Small intestine (tissue), 7 donors: ENCODE data around the gene PSMG3. TPM values are rescaled to one million over a fixed set of nuclear protein-coding genes. Genes with fewer than 3 reads are reported as not detected.

Source experiments
- DNase-seq, 2 donors: peaks; one replicate each; pipeline versions ENCODE4 v3.0.0 to v3.0.0-alpha.2; 2013
- FAIRE-seq: peaks from 2 replicates; lab custom pipeline; 2012; peaks lifted over from hg19 to GRCh38; lab: Jason Lieb, UNC
- H3K27ac ChIP-seq, 3 donors: one replicate each; pipeline ENCODE4 v1.5.1; 2013; ENCODE audit warnings: low read length in 2 of 3, mild to moderate bottlenecking in 2 of 3, control low read depth in 1 of 3, inconsistent platforms in 1 of 3, low read depth in 1 of 3, moderate library complexity in 1 of 3
- H3K27me3 ChIP-seq, 3 donors: one replicate each; pipeline ENCODE4 v1.6.1; 2013; ENCODE audit warnings: low read length in 3 of 3, inconsistent platforms in 1 of 3; ENCODE audit not compliant: control insufficient read depth in 3 of 3, insufficient read depth in 3 of 3
- H3K36me3 ChIP-seq, 3 donors: one replicate each; pipeline ENCODE4 v1.6.1; 2013; ENCODE audit warnings: low read length in 3 of 3, inconsistent platforms in 1 of 3, low read depth in 1 of 3, mild to moderate bottlenecking in 1 of 3, moderate library complexity in 1 of 3; ENCODE audit not compliant: control insufficient read depth in 3 of 3, insufficient read depth in 2 of 3
- H3K4me1 ChIP-seq, 3 donors: one replicate each; pipeline ENCODE4 v1.6.1; 2013; ENCODE audit warnings: low read length in 2 of 3, inconsistent platforms in 1 of 3, low read depth in 1 of 3, mild to moderate bottlenecking in 1 of 3, moderate library complexity in 1 of 3; ENCODE audit not compliant: control insufficient read depth in 3 of 3, insufficient read depth in 2 of 3
- H3K4me3 ChIP-seq, 3 donors: one replicate each; pipeline ENCODE4 v1.5.1; 2013; ENCODE audit warnings: low read length in 3 of 3, control low read depth in 1 of 3, inconsistent platforms in 1 of 3, low read depth in 1 of 3, mild to moderate bottlenecking in 1 of 3, moderate library complexity in 1 of 3
- H3K9me3 ChIP-seq, 2 donors: one replicate each; pipeline ENCODE4 v1.6.1; 2013; ENCODE audit warnings: low read depth in 1 of 2, low read length in 1 of 2; ENCODE audit not compliant: control insufficient read depth in 2 of 2, insufficient read depth in 1 of 2
- WGBS, 3 donors: extraction: QIAGEN DNeasy Blood & Tissue Kit; methylation state at CpG; one replicate each; pipeline ENCODE4 v1.1.7; 2013; 5-methylcytosine and 5-hydroxymethylcytosine counted together
- polyA plus RNA-seq, 4 donors: library from polyadenylated mRNA; stranded (reverse) in 3 of 4; unstranded in 1 of 4; fragments of 200-250 nt in 3 of 4; fragments of 120-200 nt in 1 of 4; gene quantifications; one replicate each; pipeline versions ENCODE4 v1.2.1 to v1.2.3, GENCODE V29; 2013
- donor health status: healthy with polysubstance abuse.
- donor health status: control.
- donor health status: control.
- donor health status: Bipolar disorder and iron deficiency.
- donor health status: healthy.

The PSMG3 gene
- polyA plus RNA-seq, 4 donors: 28.7 to 73.1 (median 69.8) TPM

DNA sequence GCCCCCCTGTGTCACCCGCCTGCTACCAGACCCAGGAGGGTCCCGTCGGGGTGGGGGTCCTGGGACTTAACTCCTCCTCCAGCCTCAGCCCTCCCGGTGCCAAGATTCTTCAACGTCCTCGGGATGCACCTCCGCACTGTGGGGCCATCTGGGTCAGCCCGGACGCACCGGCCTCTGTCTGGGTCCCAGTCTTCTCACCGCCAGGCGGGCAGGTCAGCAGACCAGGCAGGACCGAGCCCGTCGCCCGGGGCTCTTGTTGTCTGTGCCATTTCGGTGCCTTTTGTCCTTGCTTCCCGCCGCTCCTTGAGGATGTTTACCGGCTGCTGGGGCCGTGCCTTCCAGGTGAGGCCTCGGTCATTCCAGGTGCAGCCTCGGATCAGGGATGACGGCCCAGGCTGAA is 32.1 kb upstream of the PSMG3 start:
- DNase-seq (no peak), FAIRE-seq (no peak)
- Histone ChIP-seq H3K36me3 (no peaks in the 10 kb centered on the region), H3K27ac (no peak overlapping the region), H3K4me3 (no peak overlapping the region), H3K9me3 (no peaks in the 10 kb centered on the region), H3K4me1 (no peaks in the 10 kb centered on the region), H3K27me3 (peaks cover 0 to 5% (median 3%) of the 10 kb centered on the region in 3 donors)
- WGBS, 3 donors: 63 to 84% (median 70%) methylated on average over 24 of the region's 24 CpGs

DNA sequence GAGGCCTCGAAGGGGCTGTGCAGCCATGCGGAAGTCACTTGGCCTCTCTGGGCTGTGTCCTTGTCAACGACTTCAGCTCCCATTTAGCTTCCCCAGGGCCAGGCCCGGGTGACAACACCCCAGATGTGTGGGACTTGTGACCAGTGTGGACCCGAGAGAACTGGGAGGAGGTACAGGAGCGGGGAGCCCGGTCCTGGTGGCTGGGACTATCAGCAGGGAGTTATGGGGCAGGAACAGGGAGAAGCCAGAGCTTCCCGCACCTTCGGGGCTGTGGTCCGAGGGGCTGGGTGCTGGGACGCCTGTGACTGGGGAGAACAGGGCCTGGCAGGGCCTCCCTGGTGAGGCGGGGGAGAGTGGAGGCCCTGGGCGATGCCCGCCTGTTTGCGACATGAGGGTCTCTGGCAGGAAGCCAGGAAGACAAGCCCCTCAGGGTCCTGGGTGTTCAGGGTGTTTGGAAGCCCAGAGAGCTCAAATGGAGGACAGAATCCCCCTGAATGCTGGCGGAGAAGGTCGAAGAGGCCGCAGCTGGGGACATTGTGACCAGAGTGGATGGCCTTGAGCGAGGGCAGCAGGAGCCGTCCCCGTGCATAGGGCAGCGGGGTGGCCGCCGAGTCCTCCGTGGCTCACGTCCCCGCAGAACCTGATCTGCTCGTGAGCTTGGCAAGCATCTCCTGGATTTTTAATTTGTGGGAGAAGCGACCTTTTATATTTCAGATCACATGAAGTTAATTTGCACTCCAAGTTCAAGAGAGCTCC is 30.0 kb upstream of the PSMG3 start:
- H3K27me3 ChIP-seq: peaks cover 0 to 3% (median 0%) of the 10 kb centered on the region in 3 donors
- FAIRE-seq (no peak), DNase-seq (no peak)
- no peaks in the 10 kb centered on the region for H3K36me3 ChIP-seq
- no peak overlapping the region for H3K4me3 ChIP-seq
- no peaks in the 10 kb centered on the region for H3K9me3 ChIP-seq
- 75 to 86% (median 78%) methylated on average over 29 of the region's 29 CpGs for WGBS, 3 donors
- no peaks in the 10 kb centered on the region for H3K4me1 ChIP-seq
- H3K27ac ChIP-seq: no peak overlapping the region

DNA sequence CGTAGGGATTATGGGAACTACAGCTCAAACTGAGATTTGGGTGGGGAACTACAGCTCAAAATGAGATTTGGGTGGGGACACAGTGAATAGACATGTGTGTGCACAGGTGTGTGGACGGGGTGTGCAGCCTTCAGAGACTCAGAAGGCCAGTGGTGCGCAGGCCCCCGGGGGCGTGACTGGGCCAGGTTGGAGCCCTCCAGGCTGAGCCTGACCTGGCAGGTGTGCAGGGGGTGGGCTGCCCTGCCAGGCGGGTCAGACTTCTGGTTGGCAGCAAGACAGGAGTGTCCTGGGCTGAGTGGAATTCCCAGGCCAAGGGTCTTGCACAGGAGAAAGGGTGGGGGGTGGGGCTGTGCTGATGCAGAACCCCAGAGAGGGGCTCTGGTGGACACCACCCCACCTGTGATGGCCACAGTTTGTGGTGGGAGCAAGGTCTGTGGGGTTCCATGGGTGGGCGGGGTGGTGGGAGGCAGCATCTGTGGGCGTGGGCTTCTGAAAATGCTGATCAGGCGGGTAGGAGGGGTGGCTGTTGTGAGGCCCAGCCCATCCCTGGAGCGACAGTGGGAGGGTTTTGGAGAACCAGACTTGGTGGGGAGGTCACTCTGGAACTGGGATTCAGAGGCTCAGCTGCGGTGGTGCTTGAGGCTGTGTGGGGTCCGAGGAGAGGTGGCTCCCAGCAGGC is 29.3 kb upstream of the PSMG3 start:
- DNase-seq (no peak), FAIRE-seq (no peak)
- H3K9me3 ChIP-seq: no peaks in the 10 kb centered on the region
- no peak overlapping the region for H3K4me3 ChIP-seq
- no peaks in the 10 kb centered on the region for H3K36me3 ChIP-seq
- H3K4me1 ChIP-seq: no peaks in the 10 kb centered on the region
- no peak overlapping the region for H3K27ac ChIP-seq
- 85 to 88% (median 87%) methylated on average over 10 to 12 of the region's 12 CpGs for WGBS, 3 donors
- H3K27me3 ChIP-seq: peaks cover 0 to 3% (median 0%) of the 10 kb centered on the region in 3 donors

DNA sequence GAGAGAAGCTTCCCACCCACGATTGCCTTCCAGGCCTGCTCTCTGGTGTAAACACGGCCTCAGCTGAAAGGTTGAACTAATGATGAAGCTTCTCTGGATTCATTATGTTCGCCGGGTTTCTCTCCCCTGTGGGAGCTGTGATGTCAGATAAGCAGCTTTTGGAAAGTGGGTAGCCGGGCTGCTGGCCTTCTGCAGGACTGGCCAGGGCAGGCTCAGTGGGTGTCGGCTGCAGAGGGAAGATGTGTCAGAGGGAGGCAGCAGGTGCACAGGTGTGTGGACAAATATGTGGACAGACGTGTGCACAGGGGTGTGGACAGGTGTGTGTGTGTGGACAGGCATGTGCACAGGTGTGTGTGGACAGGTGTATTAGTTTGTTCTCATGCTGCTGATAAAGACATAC is 28.5 kb upstream of the PSMG3 start:
- Histone ChIP-seq H3K4me1 (no peaks in the 10 kb centered on the region), H3K27me3 (peaks cover 0 to 3% (median 2%) of the 10 kb centered on the region in 3 donors), H3K4me3 (no peak overlapping the region), H3K9me3 (no peaks in the 10 kb centered on the region), H3K27ac (no peak overlapping the region), H3K36me3 (no peaks in the 10 kb centered on the region)
- 63 to 81% (median 66%) methylated on average over 7 of the region's 7 CpGs for WGBS, 3 donors
- no peak for DNase-seq
- FAIRE-seq: no peak

DNA sequence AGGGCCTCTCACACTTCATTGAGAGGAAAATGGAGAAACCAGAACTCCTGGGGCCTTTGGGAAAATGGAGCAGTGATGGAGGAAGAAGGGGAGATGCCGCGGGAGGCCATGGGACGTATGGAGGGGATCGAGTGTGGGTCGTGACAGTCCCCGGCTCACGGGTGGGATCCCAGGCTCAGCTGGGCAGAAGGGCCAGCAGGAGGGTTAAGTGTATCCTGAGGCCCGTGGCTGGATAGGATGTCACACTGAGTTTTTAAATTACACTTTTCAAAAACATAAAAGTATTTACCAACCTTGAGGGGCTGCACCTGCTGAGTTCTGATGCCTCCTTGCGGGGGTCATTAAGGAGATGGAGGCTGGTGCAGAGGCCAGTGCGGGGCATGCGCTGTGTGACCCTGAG is 28.0 kb upstream of the PSMG3 start:
- FAIRE-seq: no peak
- Histone ChIP-seq H3K27me3 (peaks cover 0 to 5% (median 4%) of the 10 kb centered on the region in 3 donors), H3K27ac (no peak overlapping the region), H3K4me1 (no peaks in the 10 kb centered on the region), H3K4me3 (no peak overlapping the region), H3K36me3 (no peaks in the 10 kb centered on the region), H3K9me3 (no peaks in the 10 kb centered on the region)
- 90 to 95% (median 92%) methylated on average over 11 of the region's 11 CpGs for WGBS, 3 donors
- DNase-seq: no peak

DNA sequence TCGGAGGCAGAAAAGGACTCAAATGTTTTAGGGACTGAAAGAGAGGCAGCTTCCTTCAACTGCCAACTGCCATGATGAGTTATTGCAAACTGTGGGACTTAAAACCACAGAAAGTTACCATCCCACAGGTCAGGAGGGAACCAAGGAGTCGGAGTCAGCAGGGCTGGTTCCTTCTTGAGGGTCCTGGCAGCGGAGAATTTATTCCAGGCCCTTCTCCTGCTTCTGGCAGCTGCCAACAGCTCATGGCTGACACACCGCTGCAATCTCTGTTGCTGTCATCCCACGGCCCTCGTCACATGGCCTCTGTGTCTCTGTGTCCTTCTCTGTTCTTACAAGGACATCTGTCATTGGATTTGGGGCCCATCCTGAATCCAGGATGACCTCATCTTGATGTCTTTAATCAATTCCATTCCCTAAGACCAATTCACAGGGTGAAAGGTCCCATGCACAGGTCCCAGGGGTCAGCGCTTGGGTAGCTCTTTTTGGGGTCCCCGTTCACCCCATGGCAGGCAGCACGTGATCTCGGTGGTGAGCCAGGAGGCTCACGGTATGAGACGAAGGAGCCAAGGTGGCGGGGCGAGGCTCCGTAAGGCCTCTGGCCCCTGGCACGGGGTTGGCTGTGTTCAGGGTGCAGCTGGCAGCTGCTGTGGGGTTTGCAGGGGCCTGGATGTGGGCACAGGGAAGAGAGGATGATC is 27.4 kb upstream of the PSMG3 start:
- 67 to 85% (median 72%) methylated on average over 16 of the region's 16 CpGs for WGBS, 3 donors
- H3K4me3 ChIP-seq: no peak overlapping the region
- peaks cover 0 to 8% (median 6%) of the 10 kb centered on the region in 3 donors for H3K27me3 ChIP-seq
- DNase-seq (no peak), FAIRE-seq (no peak)
- H3K27ac ChIP-seq: no peak overlapping the region
- no peaks in the 10 kb centered on the region for H3K4me1 ChIP-seq
- H3K9me3 ChIP-seq: no peaks in the 10 kb centered on the region
- no peaks in the 10 kb centered on the region for H3K36me3 ChIP-seq

DNA sequence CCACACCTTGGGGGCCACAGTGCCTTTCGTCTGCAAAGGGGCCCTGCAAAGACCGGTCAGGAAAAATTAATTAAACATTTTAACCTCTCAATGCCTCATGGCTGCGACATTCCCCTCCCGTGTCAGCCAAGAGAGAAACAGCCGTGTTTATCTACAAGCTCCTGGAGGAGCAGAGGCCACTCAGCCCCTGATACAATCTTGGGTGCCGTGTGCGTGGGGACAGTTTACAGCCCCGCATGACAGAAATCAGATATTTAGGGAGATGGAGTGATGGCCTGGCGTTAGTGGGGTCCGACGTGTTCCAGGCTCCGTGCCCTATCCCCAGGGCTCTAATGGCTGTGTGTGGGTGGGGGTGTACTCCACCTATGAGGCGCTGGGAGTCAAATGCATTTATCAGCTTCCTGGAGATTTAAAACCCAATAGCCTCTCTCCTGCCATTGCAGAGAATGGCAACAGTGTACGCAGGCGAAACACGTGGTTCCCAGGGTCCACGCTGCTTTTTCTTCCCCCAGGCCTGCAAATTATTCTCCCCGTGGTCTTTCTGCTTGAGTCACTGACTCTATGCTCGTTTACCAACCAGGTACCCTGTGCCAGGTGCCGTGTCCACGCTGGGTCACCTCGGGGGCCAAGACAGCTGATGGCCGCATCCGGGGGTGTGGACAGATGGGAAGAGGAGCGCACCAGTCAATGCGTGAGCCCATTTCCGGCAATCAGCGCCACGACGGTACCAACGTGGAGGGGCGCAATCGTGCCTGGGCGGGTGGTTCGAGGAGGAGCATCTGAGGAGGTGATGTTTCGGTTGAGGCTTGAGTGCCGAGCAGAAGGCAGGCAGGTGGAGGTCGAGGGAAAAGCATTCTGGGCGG is 26.6 kb upstream of the PSMG3 start:
- no peak for FAIRE-seq

DNA sequence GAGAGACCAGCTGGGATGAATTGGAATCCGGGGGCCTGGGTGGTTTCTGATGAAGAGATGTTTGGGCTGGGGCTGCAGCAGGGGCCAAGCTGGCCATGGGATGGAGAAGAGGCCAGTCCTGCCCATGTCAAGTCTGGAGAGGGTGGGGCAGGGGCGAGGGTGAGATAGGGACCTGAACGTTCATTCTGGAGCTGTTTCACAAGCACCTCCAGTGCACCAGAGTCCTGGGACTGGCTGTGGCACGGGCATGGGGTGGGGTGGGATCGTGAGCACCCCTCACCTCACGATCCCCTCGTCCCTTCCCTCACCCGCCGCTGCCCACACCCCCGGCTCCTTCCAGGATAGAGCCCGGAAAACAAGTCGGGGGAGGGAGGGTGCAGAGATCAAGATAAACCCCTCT is 25.8 kb upstream of the PSMG3 start:
- FAIRE-seq: no peak

More for the DNA sequence above, 26.6 kb upstream of the PSMG3 start:
- Histone ChIP-seq H3K4me1 (no peaks in the 10 kb centered on the region), H3K27ac (no peak overlapping the region), H3K36me3 (no peaks in the 10 kb centered on the region), H3K27me3 (peaks cover 0 to 16% (median 10%) of the 10 kb centered on the region in 3 donors), H3K9me3 (no peaks in the 10 kb centered on the region), H3K4me3 (no peak overlapping the region)
- 69 to 73% (median 72%) methylated on average over 39 of the region's 39 CpGs for WGBS, 3 donors
- DNase-seq: no peak

More for the DNA sequence above, 25.8 kb upstream of the PSMG3 start:
- Histone ChIP-seq H3K36me3 (no peaks in the 10 kb centered on the region), H3K9me3 (no peaks in the 10 kb centered on the region), H3K4me1 (no peaks in the 10 kb centered on the region), H3K4me3 (no peak overlapping the region), H3K27ac (no peak overlapping the region), H3K27me3 (peaks cover 0 to 18% (median 13%) of the 10 kb centered on the region in 3 donors)
- 56 to 73% (median 67%) methylated on average over 5 to 12 of the region's 12 CpGs for WGBS, 3 donors
- no peak for DNase-seq
